ENCODE data around the gene CD9. TPM values are rescaled to one million over a fixed set of nuclear protein-coding genes. Genes with fewer than 3 reads are reported as not detected.

Gene CD9
- total RNA-seq, 5 donors from 2014 or later (not counting 1 experiment from before 2014, with no cell fraction given): 2.6 to 5.7 (median 3.3) TPM

GRCh38 chr12:6254491-6254890 is 54.3 kb downstream of the CD9 start:
- Mint-ChIP-seq H3K4me3 (no peak overlapping the region), H3K27ac (no peak overlapping the region), H3K27me3 (peaks cover 0 to 13% of the 10 kb centered on the region in 2 donors), H3K9me3 (peaks cover 3 to 4% (median 4%) of the 10 kb centered on the region in 3 donors), H3K36me3 (no peaks in the 10 kb centered on the region), H3K4me1 (no peaks in the 10 kb centered on the region)
- ChIA-PET CTCF (no interaction called here), POLR2A (no interaction called here)
- Histone ChIP-seq H3K36me3 (ENCODE audit: control insufficient read depth in 2 of 2, extremely low read depth in 1 of 2, insufficient read depth in 1 of 2, low read length in 1 of 2) (no peaks in the 10 kb centered on the region), H3K27me3 (replicated peaks in 1 of 2; ENCODE audit: control insufficient read depth in 2 of 2, extremely low read depth in 1 of 2, insufficient read depth in 2 of 2, low read length in 1 of 2) (peaks cover 0 to 19% of the 10 kb centered on the region in 2 experiments), H3K9me3 (no peaks in the 10 kb centered on the region), H3K4me3 (ENCODE audit: control insufficient read depth in 1 of 2, extremely low read depth in 1 of 2, low read length in 1 of 2) (no peak overlapping the region), H3K4me1 (ENCODE audit: control insufficient read depth in 1 of 2, extremely low read depth in 1 of 2, insufficient read depth in 2 of 2, low read length in 2 of 2) (no peaks in the 10 kb centered on the region), H3K27ac (ENCODE audit: low read length) (no peak overlapping the region)
- WGBS (ENCODE audit: insufficient coverage): 83% methylated on average over 5 of the region's 8 CpGs
- ATAC-seq (replicated peaks in 1 of 4) (no peak), DNase-seq (no peak)

- Mint-ChIP-seq H3K9me3 (peaks cover 3 to 4% (median 4%) of the 10 kb centered on the region in 3 donors), H3K36me3 (no peaks in the 10 kb centered on the region), H3K27me3 (peaks cover 0 to 12% of the 10 kb centered on the region in 2 donors), H3K27ac (no peak overlapping the region), H3K4me3 (no peak overlapping the region), H3K4me1 (no peaks in the 10 kb centered on the region)
- DNase-seq (no peak), ATAC-seq (replicated peaks in 1 of 4) (no peak)
- Histone ChIP-seq H3K36me3 (ENCODE audit: control insufficient read depth in 2 of 2, extremely low read depth in 1 of 2, insufficient read depth in 1 of 2, low read length in 1 of 2) (no peaks in the 10 kb centered on the region), H3K4me1 (ENCODE audit: control insufficient read depth in 1 of 2, extremely low read depth in 1 of 2, insufficient read depth in 2 of 2, low read length in 2 of 2) (no peaks in the 10 kb centered on the region), H3K4me3 (ENCODE audit: control insufficient read depth in 1 of 2, extremely low read depth in 1 of 2, low read length in 1 of 2) (no peak overlapping the region), H3K9me3 (no peaks in the 10 kb centered on the region), H3K27ac (ENCODE audit: low read length) (no peak overlapping the region), H3K27me3 (replicated peaks in 1 of 2; ENCODE audit: control insufficient read depth in 2 of 2, extremely low read depth in 1 of 2, insufficient read depth in 2 of 2, low read length in 1 of 2) (peaks cover 0 to 14% of the 10 kb centered on the region in 2 experiments)
- POLR2A ChIA-PET: no interaction called here
- CTCF ChIA-PET: no interaction called here
- no CpG with 5 or more reads among the region's 6 CpGs for WGBS (ENCODE audit: insufficient coverage)
Observed at GRCh38 chr12:6257007-6257406, 56.8 kb downstream of the CD9 start.

- H3K4me3 Mint-ChIP-seq: no peak overlapping the region
- no peaks in the 10 kb centered on the region for H3K36me3 Mint-ChIP-seq
- Histone ChIP-seq H3K4me3 (ENCODE audit: control insufficient read depth in 1 of 2, extremely low read depth in 1 of 2, low read length in 1 of 2) (no peak overlapping the region), H3K4me1 (ENCODE audit: control insufficient read depth in 1 of 2, extremely low read depth in 1 of 2, insufficient read depth in 2 of 2, low read length in 2 of 2) (no peaks in the 10 kb centered on the region), H3K27me3 (replicated peaks in 1 of 2; ENCODE audit: control insufficient read depth in 2 of 2, extremely low read depth in 1 of 2, insufficient read depth in 2 of 2, low read length in 1 of 2) (peaks cover 0 to 6% of the 10 kb centered on the region in 2 experiments), H3K9me3 (no peaks in the 10 kb centered on the region), H3K36me3 (ENCODE audit: control insufficient read depth in 2 of 2, extremely low read depth in 1 of 2, insufficient read depth in 1 of 2, low read length in 1 of 2) (no peaks in the 10 kb centered on the region), H3K27ac (ENCODE audit: low read length) (no peak overlapping the region)
- ChIA-PET POLR2A (no interaction called here), CTCF (no interaction called here)
- H3K27me3 Mint-ChIP-seq: peaks cover 0 to 5% of the 10 kb centered on the region in 2 donors
- WGBS (ENCODE audit: insufficient coverage): 58% methylated on average over 2 of the region's 3 CpGs
- DNase-seq (no peak), ATAC-seq (replicated peaks in 1 of 4) (no peak)
- peaks cover 3 to 4% (median 4%) of the 10 kb centered on the region in 3 donors for H3K9me3 Mint-ChIP-seq
- no peak overlapping the region for H3K27ac Mint-ChIP-seq
- no peaks in the 10 kb centered on the region for H3K4me1 Mint-ChIP-seq
Observed at GRCh38 chr12:6262211-6262610, 62.0 kb downstream of the CD9 start.

- ATAC-seq (replicated peaks in 1 of 4) (no peak), DNase-seq (peak in 1 of 35 experiments; percentile 10)
- no peak overlapping the region for H3K27ac ChIP-seq (ENCODE audit: low read length)
- H3K36me3 ChIP-seq (ENCODE audit: control insufficient read depth in 2 of 2, extremely low read depth in 1 of 2, insufficient read depth in 1 of 2, low read length in 1 of 2): no peaks in the 10 kb centered on the region
- Mint-ChIP-seq H3K27me3 (peaks cover 0 to 5% of the 10 kb centered on the region in 2 donors), H3K9me3 (peaks cover 3 to 4% (median 4%) of the 10 kb centered on the region in 3 donors), H3K4me1 (no peaks in the 10 kb centered on the region), H3K36me3 (no peaks in the 10 kb centered on the region), H3K27ac (no peak overlapping the region), H3K4me3 (no peak overlapping the region)
- H3K4me1 ChIP-seq (ENCODE audit: control insufficient read depth in 1 of 2, extremely low read depth in 1 of 2, insufficient read depth in 2 of 2, low read length in 2 of 2): no peaks in the 10 kb centered on the region
- ChIA-PET CTCF (no interaction called here), POLR2A (interaction anchor here in 1 of 2 donors (0.7 kb wide), 1 partner anchor 1850 kb away, joined by 3 read pairs; no protein-coding TSS in a partner anchor)
- H3K4me3 ChIP-seq (ENCODE audit: control insufficient read depth in 1 of 2, extremely low read depth in 1 of 2, low read length in 1 of 2): no peak overlapping the region
- H3K9me3 ChIP-seq: no peaks in the 10 kb centered on the region
- WGBS (ENCODE audit: insufficient coverage): no CpG with 5 or more reads among the region's 2 CpGs
- peaks cover 0 to 6% of the 10 kb centered on the region in 2 experiments for H3K27me3 ChIP-seq (replicated peaks in 1 of 2; ENCODE audit: control insufficient read depth in 2 of 2, extremely low read depth in 1 of 2, insufficient read depth in 2 of 2, low read length in 1 of 2)
Observed at GRCh38 chr12:6262623-6263022, 62.4 kb downstream of the CD9 start.

GRCh38 chr12:6263931-6264330 is 63.7 kb downstream of the CD9 start:
- no peaks in the 10 kb centered on the region for H3K36me3 Mint-ChIP-seq
- peaks cover 0 to 9% of the 10 kb centered on the region in 2 experiments for H3K27me3 ChIP-seq (replicated peaks in 1 of 2; ENCODE audit: control insufficient read depth in 2 of 2, extremely low read depth in 1 of 2, insufficient read depth in 2 of 2, low read length in 1 of 2)
- DNase-seq (no peak), ATAC-seq (replicated peaks in 1 of 4) (no peak)
- ChIA-PET CTCF (interaction anchor here in 1 of 2 donors (0.6 kb wide), 1 partner anchor 235 kb away, joined by 3 read pairs; no protein-coding TSS in a partner anchor), POLR2A (no interaction called here)
- H3K27me3 Mint-ChIP-seq: peaks cover 0 to 5% of the 10 kb centered on the region in 2 donors
- H3K27ac ChIP-seq (ENCODE audit: low read length): no peak overlapping the region
- WGBS (ENCODE audit: insufficient coverage): 81% methylated on average over 3 of the region's 4 CpGs
- no peak overlapping the region for H3K27ac Mint-ChIP-seq
- no peak overlapping the region for H3K4me3 ChIP-seq (ENCODE audit: control insufficient read depth in 1 of 2, extremely low read depth in 1 of 2, low read length in 1 of 2)
- H3K9me3 Mint-ChIP-seq: no peaks in the 10 kb centered on the region
- no peaks in the 10 kb centered on the region for H3K9me3 ChIP-seq
- H3K4me1 ChIP-seq (ENCODE audit: control insufficient read depth in 1 of 2, extremely low read depth in 1 of 2, insufficient read depth in 2 of 2, low read length in 2 of 2): no peaks in the 10 kb centered on the region
- no peaks in the 10 kb centered on the region for H3K36me3 ChIP-seq (ENCODE audit: control insufficient read depth in 2 of 2, extremely low read depth in 1 of 2, insufficient read depth in 1 of 2, low read length in 1 of 2)
- H3K4me1 Mint-ChIP-seq: no peaks in the 10 kb centered on the region
- no peak overlapping the region for H3K4me3 Mint-ChIP-seq

GRCh38 chr12:6264402-6265037 is 64.3 kb downstream of the CD9 start:
- Histone ChIP-seq H3K4me1 (ENCODE audit: control insufficient read depth in 1 of 2, extremely low read depth in 1 of 2, insufficient read depth in 2 of 2, low read length in 2 of 2) (no peaks in the 10 kb centered on the region), H3K27me3 (replicated peaks in 1 of 2; ENCODE audit: control insufficient read depth in 2 of 2, extremely low read depth in 1 of 2, insufficient read depth in 2 of 2, low read length in 1 of 2) (peaks cover 0 to 9% of the 10 kb centered on the region in 2 experiments), H3K36me3 (ENCODE audit: control insufficient read depth in 2 of 2, extremely low read depth in 1 of 2, insufficient read depth in 1 of 2, low read length in 1 of 2) (no peaks in the 10 kb centered on the region), H3K4me3 (ENCODE audit: control insufficient read depth in 1 of 2, extremely low read depth in 1 of 2, low read length in 1 of 2) (no peak overlapping the region), H3K9me3 (no peaks in the 10 kb centered on the region), H3K27ac (ENCODE audit: low read length) (no peak overlapping the region)
- DNase-seq (no peak), ATAC-seq (replicated peaks in 1 of 4) (no peak)
- POLR2A ChIA-PET: no interaction called here
- WGBS (ENCODE audit: insufficient coverage): 85% methylated on average over 11 of the region's 11 CpGs
- Mint-ChIP-seq H3K4me3 (no peak overlapping the region), H3K9me3 (no peaks in the 10 kb centered on the region), H3K27ac (no peak overlapping the region), H3K36me3 (no peaks in the 10 kb centered on the region), H3K27me3 (peaks cover 0 to 5% of the 10 kb centered on the region in 2 donors), H3K4me1 (no peaks in the 10 kb centered on the region)
- CTCF ChIA-PET: interaction anchor here in 1 of 2 donors (0.6 kb wide), 1 partner anchor 236 kb away, joined by 3 read pairs; no protein-coding TSS in a partner anchor

Measured in T-cell (primary cell).